GM13976 (cell line): ENCODE data around the gene MAPRE3.

ENCODE experiments used
- DNase-seq: peaks from one replicate; pipeline ENCODE4 v3.0.0; 2012; ENCODE audit warnings: low spot score
- CTCF ChIP-seq: IDR thresholded peaks from 2 replicates; pipeline ENCODE4 v1.5.1; 2012; ENCODE audit warnings: borderline replicate concordance, mild to moderate bottlenecking; ENCODE audit not compliant: insufficient read depth; ENCODE audit errors: extremely low read depth, missing control alignments, control extremely low read depth
- in situ Hi-C: fragments of 300-500 bp; cut with MboI; formaldehyde crosslinking; loops from one replicate; pipeline ENCODE4 v1.12.0; 2022; ENCODE audit warnings: low sequenced_read_pairs, mixed read lengths, inconsistent platforms; ENCODE audit not compliant: unreplicated experiment

The MAPRE3 gene

GRCh38 chr2:27039426-27039825 is 69.0 kb downstream of the MAPRE3 start:
- in situ Hi-C loops, result no loop called here

GRCh38 chr2:27039871-27040270 is 69.4 kb downstream of the MAPRE3 start:
- DNase-seq, result no peak
- in situ Hi-C loops, result no loop called here
- TF ChIP-seq CTCF, result no peak

More at GRCh38 chr2:27039426-27039825, 69.0 kb downstream of the MAPRE3 start:
- no peak for TF ChIP-seq CTCF
- no peak for DNase-seq

DNA sequence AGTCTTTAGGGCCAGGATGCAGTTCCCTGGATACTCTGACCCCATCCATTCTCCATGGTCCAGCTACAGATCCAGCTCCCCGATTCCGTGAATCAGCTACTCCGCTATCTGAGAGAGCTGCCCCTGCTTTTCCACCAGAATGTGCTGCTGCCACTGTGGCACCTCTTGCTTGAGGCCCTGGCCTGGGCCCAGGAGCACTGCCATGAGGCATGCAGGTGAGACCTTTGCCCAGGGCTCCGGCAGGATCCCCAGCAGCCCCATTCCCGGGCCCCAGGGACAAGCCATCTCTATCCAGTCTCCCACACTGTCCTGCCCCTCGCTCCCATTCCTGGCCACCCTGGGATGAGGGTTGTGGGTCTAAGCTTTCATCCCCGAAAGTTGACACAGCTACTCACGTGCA is 69.8 kb downstream of the MAPRE3 start:
- no peak for DNase-seq
- TF ChIP-seq CTCF, result no peak
- in situ Hi-C loops, result no loop called here

- in situ Hi-C loops, result no loop called here
- TF ChIP-seq CTCF, result no peak
- DNase-seq, result no peak
Observed at GRCh38 chr2:27041752-27042151, 71.3 kb downstream of the MAPRE3 start.

DNA sequence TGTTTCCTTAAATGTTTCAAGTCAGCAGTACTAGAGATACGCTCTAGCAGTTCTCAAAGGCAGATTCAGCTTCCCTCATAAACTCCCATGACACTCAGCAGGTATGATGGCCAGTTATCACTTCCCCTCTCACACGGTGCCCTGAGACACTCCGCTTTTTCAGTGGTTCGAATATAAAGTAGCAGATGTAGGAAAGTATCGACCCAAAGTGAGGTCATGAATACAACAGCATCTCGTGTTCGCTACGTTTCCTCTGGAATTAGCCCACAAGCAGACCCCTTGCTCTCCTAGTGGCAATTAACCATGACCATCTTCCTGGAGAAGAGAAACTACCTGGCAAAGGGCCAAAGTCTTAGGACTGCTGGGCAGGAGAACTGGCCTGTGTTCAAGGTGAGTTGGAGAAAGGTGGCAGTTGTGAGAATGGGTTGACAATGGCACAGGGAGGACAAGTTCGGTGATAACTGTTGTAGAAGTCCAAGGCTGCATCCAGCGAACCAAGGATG is 71.8 kb downstream of the MAPRE3 start:
- in situ Hi-C loops, result no loop called here
- no peak for TF ChIP-seq CTCF
- DNase-seq, result peak; percentile 71

DNA sequence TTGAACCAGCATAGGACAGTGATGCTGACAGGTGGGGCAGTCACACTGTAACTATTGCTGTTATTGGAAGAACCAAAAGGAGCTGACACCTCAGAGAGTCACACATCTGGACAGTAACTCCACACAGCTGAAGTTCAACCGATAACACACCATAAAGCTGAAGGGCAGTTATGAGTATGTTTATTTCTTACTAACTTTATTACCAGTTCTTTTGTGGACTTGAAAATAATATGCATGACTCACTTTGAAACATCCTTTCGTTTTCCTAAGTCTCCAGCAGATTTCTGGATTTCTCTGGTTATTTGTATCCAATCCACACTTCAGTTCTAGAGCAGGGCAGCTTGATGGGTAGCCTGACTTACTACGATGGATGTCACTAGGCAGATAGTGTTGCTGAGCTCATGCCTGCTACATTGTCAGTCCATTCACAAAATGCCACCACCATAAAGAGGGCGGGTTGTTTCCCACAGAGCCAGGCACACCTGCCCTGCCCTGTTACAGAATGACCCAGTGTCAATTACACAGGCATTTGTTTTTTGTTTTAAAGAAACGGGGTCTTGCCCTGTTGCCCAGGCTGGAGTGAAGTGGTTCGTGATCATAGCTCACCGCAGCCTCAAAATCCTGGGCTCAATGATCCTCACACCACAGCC is 72.7 kb downstream of the MAPRE3 start:
- no peak for TF ChIP-seq CTCF
- DNase-seq, result no peak
- in situ Hi-C loops, result no loop called here
